Measurements from ENCODE around the gene RFNG.

The RFNG gene

DNA sequence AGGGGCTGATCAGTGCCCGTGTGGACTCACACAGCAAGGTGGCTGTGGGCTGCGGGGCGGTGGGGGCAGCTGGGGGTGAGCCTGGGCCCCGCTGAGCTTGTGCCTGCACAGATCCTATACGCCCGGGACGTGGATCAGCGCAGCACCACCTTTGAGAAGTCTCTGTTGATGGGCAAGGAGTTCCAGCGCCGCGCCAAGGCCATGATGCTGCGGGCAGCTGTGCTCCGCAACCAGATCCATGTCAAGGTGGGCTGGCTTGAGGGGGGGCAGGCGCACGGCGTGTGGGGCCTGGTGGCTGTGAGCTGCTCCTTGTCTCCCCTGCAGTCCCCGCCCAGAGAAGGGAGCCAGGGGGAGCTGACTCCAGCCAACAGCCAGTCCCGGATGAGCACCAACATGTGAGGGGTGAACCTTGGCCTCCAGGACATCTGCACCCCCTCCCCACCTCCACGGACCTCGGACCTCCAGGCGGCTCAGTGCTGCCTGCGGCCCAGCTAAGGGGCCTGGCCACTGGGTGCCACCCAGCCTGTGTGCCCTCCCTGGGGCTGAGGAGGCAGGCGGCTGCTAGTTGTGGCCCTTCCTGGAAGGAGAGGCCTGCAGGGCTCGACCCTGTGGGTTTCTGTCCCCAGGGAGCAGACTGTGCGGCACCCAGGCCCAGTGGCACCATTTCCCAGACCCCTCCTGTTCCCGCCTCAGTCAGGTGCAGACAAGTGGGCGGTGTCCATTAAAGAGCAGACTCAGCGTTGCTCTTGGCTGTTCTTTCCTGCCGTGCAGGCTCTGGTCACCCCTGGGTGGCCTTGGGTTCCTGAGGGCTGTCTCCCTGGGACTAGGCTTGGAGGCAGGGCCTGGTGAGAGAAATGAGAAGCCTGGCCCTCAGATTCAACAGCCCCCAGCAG is 5.4 kb upstream of the RFNG start:
- no peak for DNase-seq

DNA sequence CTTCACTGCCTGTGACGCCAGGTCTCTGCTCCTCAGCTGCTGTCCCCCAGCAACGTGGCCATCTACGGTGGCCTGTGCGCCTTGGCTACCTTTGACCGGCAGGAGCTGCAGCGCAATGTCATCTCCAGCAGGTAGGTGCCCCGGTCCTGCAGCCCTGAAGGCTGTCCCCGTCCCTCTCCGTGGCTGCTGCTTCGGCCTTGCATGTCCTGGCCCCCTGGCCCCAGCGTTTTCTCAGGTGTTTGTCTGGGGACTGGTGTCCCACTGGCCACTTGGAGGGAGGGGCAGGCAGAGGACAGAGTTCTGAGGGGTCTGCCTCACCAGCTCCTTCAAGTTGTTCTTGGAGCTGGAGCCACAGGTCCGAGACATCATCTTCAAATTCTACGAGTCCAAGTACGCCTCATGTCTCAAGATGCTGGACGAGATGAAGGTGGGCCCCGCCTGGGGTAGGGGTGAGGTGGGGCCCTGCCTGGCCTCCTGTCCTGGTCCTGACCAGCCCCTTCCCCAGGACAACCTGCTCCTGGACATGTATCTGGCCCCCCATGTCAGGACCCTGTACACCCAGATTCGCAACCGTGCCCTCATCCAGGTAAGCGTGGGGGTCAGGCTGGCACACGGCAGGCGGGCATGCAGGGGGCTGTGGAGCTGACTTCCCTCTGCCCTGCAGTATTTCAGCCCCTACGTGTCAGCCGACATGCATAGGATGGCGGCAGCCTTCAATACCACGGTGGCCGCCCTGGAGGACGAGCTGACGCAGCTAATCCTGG is 4.5 kb upstream of the RFNG start:
- DNase-seq = no peak

- no peak for DNase-seq
Observed at GRCh38 chr17:82055023-82055964, 3.7 kb upstream of the RFNG start.

- DNase-seq = no peak
Observed at GRCh38 chr17:82054351-82055022, 2.9 kb upstream of the RFNG start.

DNA sequence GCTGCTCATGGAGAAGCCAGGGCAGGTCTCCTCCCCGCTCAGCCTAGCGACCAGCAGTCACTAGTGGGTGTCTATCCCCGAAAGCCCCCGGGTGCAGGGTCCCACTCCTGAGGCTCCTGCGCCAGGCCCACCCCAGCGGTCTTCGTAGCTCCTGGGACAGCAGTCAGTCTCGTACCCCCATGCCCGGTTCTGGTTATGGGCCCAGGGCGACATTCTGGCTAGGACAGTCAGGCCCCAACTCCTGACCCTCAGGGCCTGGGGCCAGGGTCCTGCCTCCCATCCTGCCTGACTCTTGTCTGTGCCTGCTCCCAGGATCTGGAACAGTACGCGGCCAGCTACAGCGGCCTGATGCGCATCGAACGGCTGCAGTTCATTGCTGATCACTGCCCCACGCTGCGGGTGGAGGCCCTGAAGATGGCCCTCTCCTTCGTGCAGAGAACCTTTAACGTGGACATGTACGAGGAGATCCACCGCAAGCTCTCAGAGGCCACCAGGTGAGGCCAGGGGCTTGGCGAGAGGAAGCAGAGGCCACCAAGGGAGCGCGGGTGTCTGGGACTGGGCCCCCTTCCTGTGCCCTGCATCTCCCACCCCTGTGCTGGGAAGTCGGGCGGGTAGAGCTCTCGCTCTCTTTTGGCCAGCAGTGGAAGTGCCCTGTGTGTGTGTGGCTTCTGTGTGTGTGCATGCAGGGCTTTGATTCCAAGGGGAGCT is 2.1 kb upstream of the RFNG start:
- DNase-seq = no peak

DNA sequence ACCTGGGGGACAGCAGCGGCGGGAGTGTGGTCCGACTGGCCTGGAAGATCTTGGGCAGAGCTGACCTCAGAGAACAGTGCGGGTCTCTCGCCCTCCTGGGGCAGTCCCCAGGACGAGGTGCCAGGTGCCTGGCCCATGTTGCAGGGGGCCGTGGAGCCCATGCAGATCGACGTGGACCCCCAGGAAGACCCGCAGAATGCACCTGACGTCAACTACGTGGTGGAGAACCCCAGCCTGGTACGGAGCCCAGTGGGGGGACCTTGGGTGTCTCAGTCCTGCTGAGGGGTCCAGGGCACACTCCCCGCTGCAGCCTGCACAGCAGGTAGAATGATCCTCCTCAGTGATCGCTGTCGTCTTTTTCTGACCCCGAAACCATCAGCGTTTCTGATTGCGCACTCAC is 1.5 kb upstream of the RFNG start:
- no peak for DNase-seq

- no peak for DNase-seq
Observed at GRCh38 chr17:82052638-82053059, 1.0 kb upstream of the RFNG start.

DNA sequence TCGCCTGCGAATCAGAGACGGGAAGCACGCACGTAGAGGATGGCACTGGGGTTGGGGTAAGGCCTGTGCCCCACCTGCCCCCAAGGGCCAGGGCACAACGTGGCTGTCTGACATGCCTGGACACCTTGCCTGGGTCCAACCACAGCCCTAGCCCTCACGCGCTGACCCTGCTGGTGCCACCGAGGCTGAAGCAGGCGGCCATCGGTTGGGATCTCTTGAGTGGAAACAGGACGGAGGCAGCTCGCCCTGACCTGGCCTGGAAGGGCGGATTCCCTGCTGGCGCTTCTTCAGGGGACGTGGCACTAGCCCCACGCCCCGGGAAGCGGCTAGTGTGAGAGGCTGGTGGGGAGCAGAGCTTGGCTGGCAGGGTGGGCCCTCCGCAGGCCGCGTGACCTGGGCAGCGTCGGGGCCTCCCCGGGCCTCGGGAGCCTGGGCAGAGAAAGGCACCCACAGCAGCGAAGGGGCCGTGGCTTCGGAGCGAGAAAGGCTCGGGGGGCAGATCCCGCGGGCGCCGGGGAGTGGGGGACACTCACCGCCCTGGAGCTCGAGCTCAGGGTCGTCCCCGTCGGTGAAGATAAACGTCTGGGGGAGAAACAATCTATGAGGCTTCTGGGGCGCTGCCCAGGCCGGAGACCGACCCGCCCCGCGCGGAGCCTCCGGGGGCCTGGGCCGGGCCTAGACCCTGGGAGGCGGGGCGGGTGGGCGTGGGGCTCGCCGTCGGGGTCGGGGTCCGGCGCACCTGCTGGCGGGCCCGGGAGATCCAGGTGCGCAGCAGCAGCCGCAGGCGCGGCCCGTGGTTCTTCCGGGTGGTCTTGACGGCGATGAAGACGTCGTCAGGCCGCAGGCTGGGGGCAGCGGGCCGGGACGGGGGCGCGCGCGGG is 610 bp downstream of the RFNG start:
- no peak for DNase-seq

GRCh38 chr17:82050152-82050760 is 1.4 kb downstream of the RFNG start:
- DNase-seq = no peak

DNA sequence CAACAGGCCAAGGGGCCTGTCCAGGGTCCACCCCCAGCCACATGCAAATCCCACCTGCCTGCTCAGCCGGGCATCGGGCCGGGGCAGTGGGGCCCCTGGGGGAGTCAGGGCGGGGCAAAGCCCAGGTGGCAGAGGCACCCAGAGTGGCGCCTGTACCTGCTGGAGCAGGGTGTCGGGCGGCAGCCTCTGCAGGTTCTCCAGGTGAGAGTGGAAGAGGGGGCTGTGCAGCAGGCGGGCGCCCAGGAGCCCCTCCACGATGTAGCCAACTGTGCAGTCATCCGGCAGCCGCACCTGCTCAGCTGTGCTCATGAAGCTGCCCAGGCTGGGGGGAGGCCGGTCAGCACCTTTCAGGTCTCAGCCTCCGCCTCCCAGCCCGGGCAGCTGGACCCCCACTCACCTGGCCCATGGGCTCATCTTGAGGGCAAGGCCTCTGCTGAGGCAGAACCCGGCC is 2.1 kb downstream of the RFNG start:
- DNase-seq = no peak

DNA sequence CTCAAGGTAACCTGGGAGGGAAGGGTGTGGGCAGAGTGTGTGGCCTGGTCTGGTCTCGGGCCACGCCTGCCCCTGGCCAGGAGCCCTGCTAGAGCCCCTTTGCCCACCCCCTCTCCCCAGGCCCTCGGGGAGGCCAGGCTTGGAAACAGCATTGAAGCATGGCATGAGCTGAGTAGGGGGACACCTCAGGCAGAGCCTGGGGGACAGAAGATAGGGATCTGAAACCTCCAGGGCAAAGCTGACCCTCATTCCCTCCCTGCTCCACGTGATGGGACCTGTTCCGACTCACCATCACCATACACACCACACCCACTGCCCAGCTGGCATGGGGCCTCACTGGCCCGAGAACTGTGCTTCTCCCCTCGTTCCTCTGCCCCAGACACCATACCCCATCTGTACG is 2.5 kb downstream of the RFNG start:
- no peak for DNase-seq

GRCh38 chr17:82048571-82048971 is 3.0 kb downstream of the RFNG start:
- DNase-seq = no peak

DNA sequence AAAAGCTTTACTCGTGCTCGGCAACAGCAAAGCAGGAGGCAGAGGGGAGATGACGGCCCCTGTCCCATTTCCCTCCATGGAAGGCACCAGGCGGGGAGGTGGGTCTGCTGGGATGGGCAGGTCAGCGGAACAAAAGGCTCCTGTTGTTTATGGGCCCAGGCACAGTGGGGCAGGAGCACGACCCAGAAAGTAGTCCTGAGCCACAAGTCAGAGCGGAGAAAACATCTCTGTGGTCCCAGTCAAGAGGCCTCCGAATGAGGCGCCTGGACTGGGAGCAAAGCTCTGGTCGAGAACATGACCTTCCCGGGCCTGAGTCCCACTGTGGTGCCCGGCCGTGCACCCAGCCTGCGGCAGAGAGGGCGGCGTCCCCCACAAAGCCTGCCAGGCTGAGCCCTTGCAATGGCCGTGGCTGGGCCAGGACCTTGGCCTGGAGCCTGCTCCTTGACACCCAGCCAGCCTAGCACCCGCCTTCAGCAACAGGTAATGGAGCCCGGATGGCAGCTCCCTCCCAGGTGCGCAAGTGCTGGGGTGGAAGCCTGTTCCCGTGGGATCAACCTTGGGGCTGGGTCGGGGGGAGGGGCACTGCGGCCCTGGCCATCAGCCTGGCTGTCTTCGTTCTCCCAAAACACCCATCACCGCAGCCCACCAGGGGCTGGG is 3.6 kb downstream of the RFNG start:
- DNase-seq = no peak

- DNase-seq = no peak
Observed at GRCh38 chr17:82047379-82047778, 4.2 kb downstream of the RFNG start.

- no peak for DNase-seq
Observed at GRCh38 chr17:82046903-82047302, 4.7 kb downstream of the RFNG start.

DNA sequence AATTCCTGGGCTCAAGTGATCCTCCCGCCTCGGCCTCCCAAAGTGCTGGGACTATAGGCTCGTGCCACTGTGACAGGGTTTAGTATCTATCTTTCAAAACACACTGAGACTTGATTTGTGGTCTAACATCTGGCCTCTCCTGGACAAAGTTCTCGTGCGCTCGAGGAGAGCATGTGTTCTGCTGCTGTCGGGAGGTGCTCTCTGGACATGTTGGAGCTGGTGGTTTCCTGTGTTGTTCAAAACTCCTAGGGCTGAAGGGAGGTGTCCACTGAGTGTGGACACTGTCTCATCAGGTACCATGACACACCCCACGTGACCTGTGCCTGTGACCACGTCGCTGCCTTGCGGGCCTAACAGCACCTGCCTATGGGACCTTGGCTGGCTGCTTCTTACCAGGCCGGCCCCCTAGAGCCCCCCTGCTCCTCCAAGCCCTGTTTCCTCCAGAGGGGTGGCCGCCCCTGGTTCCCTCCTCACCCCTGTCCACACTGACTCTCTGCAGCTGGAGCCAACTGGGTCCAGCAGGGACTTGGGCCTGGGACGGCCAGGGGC is 5.6 kb downstream of the RFNG start:
- no peak for DNase-seq

DNA sequence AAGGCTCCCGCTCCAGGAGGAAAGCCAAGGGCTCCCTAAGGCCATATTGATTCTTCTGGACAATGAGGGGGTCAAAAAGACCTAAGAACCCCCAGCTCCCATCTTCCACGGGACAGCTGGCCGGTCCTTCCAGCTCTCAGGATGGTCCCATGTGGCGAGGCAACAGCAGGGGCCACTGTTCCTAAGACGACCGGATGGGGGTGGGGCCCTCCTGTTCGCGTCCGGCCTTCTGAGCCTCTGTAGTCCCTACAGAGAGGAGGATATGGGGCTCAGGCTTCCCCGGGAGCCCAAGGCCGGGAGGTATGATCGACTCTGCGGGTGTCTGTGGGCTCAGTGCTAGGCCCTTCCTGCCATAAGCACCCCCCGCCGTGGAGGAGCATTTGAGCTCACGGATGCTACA is 8.1 kb downstream of the RFNG start:
- no peak for DNase-seq

GRCh38 chr17:82042649-82043048 is 9.0 kb downstream of the RFNG start:
- DNase-seq = no peak

GRCh38 chr17:82041144-82041814 is 10.3 kb downstream of the RFNG start:
- DNase-seq = no peak
